DMS79 treated with DMSO at 0.1 percent for 48 hours (cell line): ENCODE results near the gene KCNAB1.

Experiments used
- DNase-seq: peaks from one replicate; lab custom pipeline; 2025; lab: John Stamatoyannopoulos, UW

The KCNAB1 gene

DNA sequence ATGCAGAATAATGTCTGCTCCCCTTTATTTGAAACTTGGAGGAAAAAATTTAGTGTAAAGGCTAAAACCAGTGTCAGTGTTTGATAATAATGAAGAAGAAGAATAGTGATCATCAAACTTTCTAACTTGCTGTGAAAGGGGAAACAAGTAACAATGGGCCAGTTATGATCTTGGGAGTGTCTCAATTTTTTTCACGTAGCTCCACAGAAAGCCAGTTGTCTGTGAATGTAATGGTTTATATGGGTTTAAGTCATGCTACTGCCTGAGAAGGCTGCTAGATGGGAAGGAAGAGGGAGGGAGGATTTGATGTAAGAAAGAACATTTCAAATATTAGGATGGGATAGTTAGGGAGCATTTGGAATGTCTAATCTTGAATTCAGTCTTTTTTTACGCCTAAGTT lies 455.7 kb downstream of the KCNAB1 start:
- no peak for DNase-seq

DNA sequence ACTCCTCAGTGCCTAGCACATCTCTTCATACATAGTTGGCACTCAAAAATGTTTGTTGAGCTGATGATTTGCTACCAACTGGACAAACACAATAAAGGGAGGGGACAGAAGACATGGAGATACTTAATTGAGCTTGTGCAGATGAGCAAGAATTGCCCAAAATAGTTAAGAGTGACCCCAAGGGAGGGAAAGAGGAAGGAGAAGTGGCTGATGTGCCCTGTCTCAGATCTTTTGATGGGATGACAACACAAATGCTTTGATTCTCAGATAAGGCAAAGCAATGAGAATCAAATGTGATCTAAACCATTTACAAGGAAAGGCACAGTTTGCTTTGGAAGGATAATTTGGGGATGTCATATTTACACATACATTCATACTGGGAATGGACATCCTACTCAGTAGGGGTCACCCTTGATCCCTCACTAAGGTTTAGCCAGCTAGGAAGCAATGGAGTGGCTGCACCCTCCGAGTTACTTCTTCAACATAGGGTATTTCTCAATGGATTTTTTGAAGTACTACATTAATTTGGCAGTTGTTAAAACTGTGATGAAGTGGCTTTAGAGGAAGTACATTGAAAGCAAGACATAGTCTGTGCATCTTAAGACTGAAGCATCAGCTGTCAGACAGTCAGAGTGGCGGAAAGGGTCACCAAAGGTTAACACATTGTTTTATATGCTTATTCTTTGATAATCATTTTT lies 456.4 kb downstream of the KCNAB1 start:
- DNase-seq = no peak

- no peak for DNase-seq
Observed at GRCh38 chr3:156577736-156578135, 457.4 kb downstream of the KCNAB1 start.

- no peak for DNase-seq
Observed at GRCh38 chr3:156579427-156579851, 459.1 kb downstream of the KCNAB1 start.

DNA sequence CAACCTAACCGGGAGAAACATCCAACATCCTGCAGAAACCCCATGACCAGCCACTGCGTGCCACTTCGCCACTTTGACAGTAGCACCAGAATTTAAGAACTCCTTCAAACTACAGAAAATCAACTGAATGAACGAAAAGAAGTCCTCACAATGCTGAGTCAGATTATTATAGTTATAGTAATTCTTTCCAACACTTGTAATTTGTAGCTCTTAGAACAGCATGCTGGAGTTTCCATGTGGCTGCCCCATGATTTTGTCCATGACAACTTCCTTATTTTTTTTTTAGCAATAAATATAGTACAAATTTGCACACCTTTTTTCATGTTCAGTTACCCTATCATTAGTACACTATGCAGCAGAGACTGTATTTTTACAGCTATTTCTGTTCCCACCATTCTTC lies 460.7 kb downstream of the KCNAB1 start:
- no peak for DNase-seq

- no peak for DNase-seq
Observed at GRCh38 chr3:156581954-156582353, 461.6 kb downstream of the KCNAB1 start.

DNA sequence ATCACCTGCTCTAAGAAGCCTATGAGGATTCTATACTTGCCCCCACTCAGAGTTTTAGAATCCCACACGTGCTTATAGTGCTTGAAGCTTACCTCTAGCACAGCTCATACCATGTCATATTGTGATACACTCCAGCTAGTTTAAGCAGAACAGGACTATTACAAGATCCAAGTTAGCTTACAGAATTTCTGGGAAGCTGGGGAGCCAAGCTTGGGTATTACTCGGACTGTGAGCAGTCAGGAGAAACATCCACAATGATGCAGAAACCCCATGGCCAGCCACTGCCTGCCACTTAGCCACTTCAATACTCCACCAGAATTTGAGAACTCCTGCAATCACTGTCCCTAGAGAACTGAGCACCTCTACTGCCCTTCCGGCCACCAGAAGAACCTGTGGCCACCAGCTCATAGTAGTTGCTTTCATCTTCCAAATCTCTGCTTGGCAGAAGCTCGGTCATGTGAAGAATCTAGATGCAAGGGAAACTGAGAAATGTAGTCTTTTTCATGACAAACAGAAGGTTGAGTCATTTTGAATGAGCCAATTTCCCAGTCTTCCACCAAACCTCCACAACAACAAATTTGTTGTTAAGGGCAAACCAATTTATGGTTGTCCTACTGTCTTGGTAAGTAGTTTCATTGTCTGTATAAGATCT lies 462.3 kb downstream of the KCNAB1 start:
- no peak for DNase-seq

GRCh38 chr3:156583469-156583868 lies 463.1 kb downstream of the KCNAB1 start:
- no peak for DNase-seq

DNA sequence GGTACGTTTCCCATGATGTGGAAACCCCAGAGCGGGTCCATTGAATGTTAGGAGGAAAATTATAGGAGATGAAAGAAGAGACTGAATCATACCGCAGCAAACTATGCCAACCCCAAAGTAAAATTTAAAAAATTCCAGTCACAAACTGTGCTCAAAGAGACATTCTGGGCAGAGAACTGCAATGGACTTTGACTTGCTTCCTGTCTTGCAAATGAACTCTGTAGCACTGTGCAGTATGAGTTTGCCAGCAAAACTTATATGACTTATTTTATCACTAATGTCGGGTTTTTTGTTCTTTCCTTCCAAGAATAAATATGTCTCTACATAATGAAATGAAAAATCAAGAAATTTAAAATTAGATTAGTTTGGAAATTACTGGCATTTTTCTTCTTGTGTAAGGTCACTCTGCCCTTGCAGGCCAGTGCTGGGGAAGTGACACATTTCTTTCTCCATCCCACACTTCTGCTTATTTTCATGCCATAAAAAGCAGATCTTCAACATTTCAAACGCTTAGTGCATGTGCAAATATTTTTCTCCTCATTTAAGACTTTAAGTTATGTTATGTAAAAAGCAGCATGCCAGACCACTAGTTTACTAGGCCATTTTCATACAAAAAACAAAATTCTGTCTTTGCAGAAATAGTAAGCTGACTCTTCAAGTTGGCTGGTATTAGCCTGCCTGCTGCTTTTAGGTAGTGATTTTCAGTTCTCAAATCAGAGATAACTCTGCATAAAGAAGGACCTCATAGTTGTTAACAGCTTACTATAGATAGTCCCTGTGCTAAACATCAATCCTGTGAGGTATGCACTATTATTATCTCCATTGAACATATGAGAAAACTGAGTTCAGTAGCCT lies 466.8 kb downstream of the KCNAB1 start:
- no peak for DNase-seq

- no peak for DNase-seq
Observed at GRCh38 chr3:156587760-156588069, 467.3 kb downstream of the KCNAB1 start.
